WTC11 (cell line): ENCODE measurements around the gene DIO3. TPM values are rescaled to one million over a fixed set of nuclear protein-coding genes. Genes with fewer than 3 reads are reported as not detected.

ENCODE experiments used
- ATAC-seq: fragments of 200-7000 bp; cut with Tn5 transposase; 2 replicates; pipeline ENCODE4 v1.10.0; 2021; ENCODE audit warnings: mild to moderate bottlenecking, moderate library complexity
- CTCF ChIA-PET: fragments of 300-600 bp; sonication (Branson Sonifier 250); formaldehyde crosslinking; loops from one replicate; lab custom pipeline; 2021; ENCODE audit warnings: antibody characterized with exemption; lab: Charles Lee
- POLR2A ChIA-PET: fragments of 350-600 bp; sonication (Branson Sonifier 250); formaldehyde crosslinking; loops from one replicate; lab custom pipeline; 2021; ENCODE audit warnings: antibody characterized with exemption; lab: Charles Lee
- DNase-seq: peaks from one replicate; pipeline ENCODE4 v3.0.0; 2021; ENCODE audit warnings: low spot score
- H3K27ac Mint-ChIP-seq: 2 replicates; pipeline ENCODE4 v1.8.0; 2021; ENCODE audit warnings: mixed read lengths
- H3K27me3 Mint-ChIP-seq: 2 replicates; pipeline ENCODE4 v1.8.0; 2021; ENCODE audit warnings: low read depth, mild to moderate bottlenecking, moderate library complexity, mixed read lengths
- H3K36me3 Mint-ChIP-seq: 2 replicates; pipeline ENCODE4 v1.8.0; 2021; ENCODE audit warnings: mixed read lengths
- H3K4me1 Mint-ChIP-seq: 2 replicates; pipeline ENCODE4 v1.8.0; 2022; ENCODE audit warnings: mixed read lengths
- H3K4me3 Mint-ChIP-seq: 2 replicates; pipeline ENCODE4 v1.8.0; 2021; ENCODE audit warnings: mild to moderate bottlenecking, moderate library complexity, mixed read lengths
- H3K9me3 Mint-ChIP-seq: 2 replicates; pipeline ENCODE4 v1.8.0; 2021; ENCODE audit warnings: mixed read lengths
- ARID4B ChIP-seq: sonication (generic); formaldehyde crosslinking; IDR thresholded peaks from 2 replicates; pipeline ENCODE4 v1.8.0; 2023; ENCODE audit warnings: missing genetic modification reagents, mild to moderate bottlenecking, borderline replicate concordance
- ATF3 ChIP-seq: sonication (generic); formaldehyde crosslinking; conservative IDR thresholded peaks from 2 replicates; pipeline ENCODE4 v1.8.1; 2022; ENCODE audit warnings: mild to moderate bottlenecking, missing genetic modification reagents
- E2F1 ChIP-seq: sonication (generic); formaldehyde crosslinking; IDR thresholded peaks from 2 replicates; pipeline ENCODE4 v1.8.0; 2022; ENCODE audit warnings: mild to moderate bottlenecking, missing genetic modification reagents
- E2F5 ChIP-seq: sonication (generic); formaldehyde crosslinking; IDR thresholded peaks from 2 replicates; pipeline ENCODE4 v1.8.1; 2022; ENCODE audit warnings: mild to moderate bottlenecking, moderate library complexity, missing genetic modification reagents
- EMX1 ChIP-seq: fragments of 250-450 bp; sonication (Bioruptor Pico); IDR thresholded peaks from 2 replicates; pipeline ENCODE4 v1.8.0; 2021; ENCODE audit warnings: mild to moderate bottlenecking
- FOXJ3 ChIP-seq: sonication (generic); formaldehyde crosslinking; IDR thresholded peaks from 2 replicates; pipeline ENCODE4 v1.9.0; 2021; ENCODE audit warnings: missing genetic modification reagents, mild to moderate bottlenecking, borderline replicate concordance
- FOXP1 ChIP-seq: sonication (generic); formaldehyde crosslinking; IDR thresholded peaks from 2 replicates; pipeline ENCODE4 v1.8.0; 2022; ENCODE audit warnings: missing genetic modification reagents, mild to moderate bottlenecking, moderate library complexity, borderline replicate concordance
- FOXP4 ChIP-seq: sonication (generic); formaldehyde crosslinking; IDR thresholded peaks from 2 replicates; pipeline ENCODE4 v1.8.0; 2022; ENCODE audit warnings: mild to moderate bottlenecking, missing genetic modification reagents
- GRHL2 ChIP-seq: fragments of 250-450 bp; sonication (Bioruptor Pico); IDR thresholded peaks from 2 replicates; pipeline ENCODE4 v1.8.0; 2022; ENCODE audit warnings: mild to moderate bottlenecking, moderate library complexity; ENCODE audit not compliant: insufficient replicate concordance, severe bottlenecking
- GTF2I ChIP-seq: fragments of 250-450 bp; sonication (Bioruptor Pico); conservative IDR thresholded peaks from 2 replicates; pipeline ENCODE4 v1.4.0; 2021; ENCODE audit warnings: mild to moderate bottlenecking
- IRF2 ChIP-seq: sonication (generic); formaldehyde crosslinking; IDR thresholded peaks from 2 replicates; pipeline ENCODE4 v1.8.0; 2022; ENCODE audit warnings: low read depth, missing genetic modification reagents, borderline replicate concordance
- MLX ChIP-seq: sonication (generic); formaldehyde crosslinking; IDR thresholded peaks from 2 replicates; pipeline ENCODE4 v1.8.1; 2023; ENCODE audit warnings: mild to moderate bottlenecking, missing genetic modification reagents, moderate library complexity
- TEAD4 ChIP-seq: sonication (generic); formaldehyde crosslinking; IDR thresholded peaks from 2 replicates; pipeline ENCODE4 v1.8.0; 2022; ENCODE audit warnings: mild to moderate bottlenecking, missing genetic modification reagents
- USF2 ChIP-seq: sonication (generic); formaldehyde crosslinking; IDR thresholded peaks from 2 replicates; pipeline ENCODE4 v1.8.1; 2023; ENCODE audit warnings: mild to moderate bottlenecking, missing genetic modification reagents, moderate library complexity
- ZNF121 ChIP-seq: sonication (generic); formaldehyde crosslinking; IDR thresholded peaks from 2 replicates; pipeline ENCODE4 v1.8.0; 2023; ENCODE audit warnings: missing genetic modification reagents
- ZNF396 ChIP-seq: fragments of 250-450 bp; sonication (Bioruptor Pico); IDR thresholded peaks from 2 replicates; pipeline ENCODE4 v1.8.0; 2021; ENCODE audit warnings: mild to moderate bottlenecking, moderate library complexity, borderline replicate concordance
- ZNF512 ChIP-seq: sonication (generic); formaldehyde crosslinking; IDR thresholded peaks from 2 replicates; pipeline ENCODE4 v1.8.1; 2022; ENCODE audit warnings: missing genetic modification reagents, borderline replicate concordance
- total RNA-seq: library from RNA; stranded (reverse); gene quantifications from 3 replicates; pipeline ENCODE4 v1.2.3, GENCODE V29; 2021

The DIO3 gene
- total RNA-seq, 1 experiment from 2014 or later = 0.52 TPM

GRCh38 chr14:101596742-101597141 is 35.4 kb downstream of the DIO3 start (continued):
- no peak for TF ChIP-seq ARID4B (CRISPR knock-in tag)
- no peak for TF ChIP-seq IRF2

- peaks cover 30% of the 10 kb centered on the region for H3K9me3 Mint-ChIP-seq
- H3K4me1 Mint-ChIP-seq = no peaks in the 10 kb centered on the region
- TF ChIP-seq USF2 (CRISPR knock-in tag) (no peak), GRHL2 (CRISPR knock-in tag) (no peak), MLX (CRISPR knock-in tag) (no peak), E2F1 (CRISPR knock-in tag) (no peak), ZNF512 (CRISPR knock-in tag) (no peak), FOXJ3 (CRISPR knock-in tag) (no peak), ZNF396 (CRISPR knock-in tag) (no peak)
- CTCF ChIA-PET = no interaction called here
- no peak for DNase-seq
- H3K4me3 Mint-ChIP-seq = no peak overlapping the region
- H3K27me3 Mint-ChIP-seq = peaks cover 8% of the 10 kb centered on the region
- no peak overlapping the region for H3K27ac Mint-ChIP-seq
- H3K36me3 Mint-ChIP-seq = peaks cover 7% of the 10 kb centered on the region; the same call in 1 of the 2 replicates
- ATAC-seq = no peak
- POLR2A ChIA-PET = no interaction called here
These were observed 36.9 kb downstream of the DIO3 start for GRCh38 chr14:101598159-101598558.

- no peak overlapping the region for H3K4me3 Mint-ChIP-seq
- peaks cover 7% of the 10 kb centered on the region; the same call in 1 of the 2 replicates for H3K36me3 Mint-ChIP-seq
- no peak for DNase-seq
- peaks cover 30% of the 10 kb centered on the region for H3K9me3 Mint-ChIP-seq
- H3K27me3 Mint-ChIP-seq = peaks cover 8% of the 10 kb centered on the region
- no peaks in the 10 kb centered on the region for H3K4me1 Mint-ChIP-seq
- no peak overlapping the region for H3K27ac Mint-ChIP-seq
- TF ChIP-seq ZNF121 (CRISPR knock-in tag) (no peak), FOXP1 (CRISPR knock-in tag) (no peak), EMX1 (CRISPR knock-in tag) (no peak), FOXP4 (CRISPR knock-in tag) (no peak), GTF2I (CRISPR knock-in tag) (no peak), ATF3 (CRISPR knock-in tag) (no peak), TEAD4 (CRISPR knock-in tag) (no peak), E2F5 (CRISPR knock-in tag) (no peak)
- ChIA-PET POLR2A (no interaction called here), CTCF (no interaction called here)
- no peak for ATAC-seq
These were observed 37.4 kb downstream of the DIO3 start for GRCh38 chr14:101598571-101599233.
